ENCODE measurements around the gene JAK2. TPM values are rescaled to one million over a fixed set of nuclear protein-coding genes. Genes with fewer than 3 reads are reported as not detected.

The JAK2 gene
- total RNA-seq, 1 experiment from 2014 or later, result 3.3 TPM

GRCh38 chr9:5042661-5043178 lies 57.6 kb downstream of the JAK2 start:
- POLR2A ChIA-PET, result no interaction called here
- peak; percentile 89 for ATAC-seq
- Mint-ChIP-seq H3K9me3 (peaks cover 4% of the 10 kb centered on the region; the same call in 1 of the 2 replicates), H3K27me3 (ENCODE audit: low read depth) (no peaks in the 10 kb centered on the region), H3K4me3 (no peak overlapping the region), H3K4me1 (peaks cover 6% of the 10 kb centered on the region; the same call in 1 of the 2 replicates), H3K36me3 (peaks cover 9% of the 10 kb centered on the region), H3K27ac (no peak overlapping the region)
- CTCF ChIA-PET, result no interaction called here
- DNase-seq (ENCODE audit: low spot score), result peak; percentile 35
- TF ChIP-seq PRRX2 (CRISPR knock-in tag; IDR thresholded peaks at IDR 0.05), result no peak
- TF ChIP-seq MAX (CRISPR knock-in tag; IDR thresholded peaks at IDR 0.05), result peak; percentile 36; the same call in 1 of the 2 replicates

- ChIA-PET POLR2A (no interaction called here), CTCF (no interaction called here)
- H3K27me3 Mint-ChIP-seq (ENCODE audit: low read depth), result no peaks in the 10 kb centered on the region
- peaks cover 4% of the 10 kb centered on the region; the same call in 1 of the 2 replicates for H3K9me3 Mint-ChIP-seq
- peaks cover 6% of the 10 kb centered on the region; the same call in 1 of the 2 replicates for H3K4me1 Mint-ChIP-seq
- ATAC-seq, result no peak
- no peak for DNase-seq (ENCODE audit: low spot score)
- H3K36me3 Mint-ChIP-seq, result peaks cover 9% of the 10 kb centered on the region
- H3K4me3 Mint-ChIP-seq, result no peak overlapping the region
- H3K27ac Mint-ChIP-seq, result no peak overlapping the region
- TF ChIP-seq ATF2 (CRISPR knock-in tag; IDR thresholded peaks at IDR 0.05; ENCODE audit: borderline replicate concordance, low read depth), result no peak
- TF ChIP-seq ARID4B (CRISPR knock-in tag; IDR thresholded peaks at IDR 0.05; ENCODE audit: borderline replicate concordance), result no peak
- TF ChIP-seq PRDM15 (CRISPR knock-in tag; IDR thresholded peaks at IDR 0.05), result no peak
- TF ChIP-seq ZNF416 (CRISPR knock-in tag; IDR thresholded peaks at IDR 0.05), result no peak
- no peak for TF ChIP-seq ZNF232 (CRISPR knock-in tag; IDR thresholded peaks at IDR 0.05)
- TF ChIP-seq MYBL2 (CRISPR knock-in tag; IDR thresholded peaks at IDR 0.05), result no peak
- TF ChIP-seq HMGXB4 (CRISPR knock-in tag; IDR thresholded peaks at IDR 0.05), result no peak
- no peak for TF ChIP-seq CREB1 (CRISPR knock-in tag; IDR thresholded peaks at IDR 0.05)
- TF ChIP-seq JUN (CRISPR knock-in tag; IDR thresholded peaks at IDR 0.05), result no peak
- TF ChIP-seq ZBTB21 (CRISPR knock-in tag; IDR thresholded peaks at IDR 0.05; ENCODE audit: borderline replicate concordance), result no peak
- TF ChIP-seq ZNF121 (CRISPR knock-in tag; IDR thresholded peaks at IDR 0.05), result no peak
- TF ChIP-seq ZNF317 (CRISPR knock-in tag; IDR thresholded peaks at IDR 0.05; ENCODE audit: borderline replicate concordance, low read depth), result no peak
- TF ChIP-seq FOXP1 (CRISPR knock-in tag; IDR thresholded peaks at IDR 0.05; ENCODE audit: borderline replicate concordance), result no peak
- TF ChIP-seq ZNF138 (CRISPR knock-in tag; conservative IDR thresholded peaks at IDR 0.05), result no peak
- no peak for TF ChIP-seq CBFB (CRISPR knock-in tag; IDR thresholded peaks at IDR 0.05; ENCODE audit: low read depth)
- TF ChIP-seq ESRRA (CRISPR knock-in tag; IDR thresholded peaks at IDR 0.05; ENCODE audit: borderline replicate concordance), result no peak
- no peak for TF ChIP-seq ATF6 (CRISPR knock-in tag; IDR thresholded peaks at IDR 0.05)
These were observed 58.3 kb downstream of the JAK2 start for GRCh38 chr9:5043381-5043780.
